Cardiac septum (tissue), 1 donor: ENCODE results near the gene C5orf22. TPM values are rescaled to one million over a fixed set of nuclear protein-coding genes. Genes with fewer than 3 reads are reported as not detected.
"Not testable (repeated sequence)": the region's sequence is repeated elsewhere in the genome, so short reads cannot be mapped to it uniquely, and the experiment has no call there.

Source experiments
- DNase-seq: peaks from one replicate; pipeline ENCODE4 v3.0.0-alpha.2; 2020; ENCODE audit warnings: low spot score
- intact Hi-C: fragments of 100-400 bp; cut with DNase I; formaldehyde crosslinking; loops from one replicate; pipeline ENCODE4 v1.14.0; 2022
- total RNA-seq: library from RNA; stranded (reverse); fragmentation: NEBNext Ultra II Directional; extraction: Animal tissue kit (Norgen Biotek cat#: 25700); gene quantifications from one replicate; pipeline ENCODE4 v1.2.1, GENCODE V29; 2021
- donor health status: DM: no; HTN: no; CAD: no.

The C5orf22 gene
- total RNA-seq, 1 donor from 2014 or later: 24.2 TPM

DNA sequence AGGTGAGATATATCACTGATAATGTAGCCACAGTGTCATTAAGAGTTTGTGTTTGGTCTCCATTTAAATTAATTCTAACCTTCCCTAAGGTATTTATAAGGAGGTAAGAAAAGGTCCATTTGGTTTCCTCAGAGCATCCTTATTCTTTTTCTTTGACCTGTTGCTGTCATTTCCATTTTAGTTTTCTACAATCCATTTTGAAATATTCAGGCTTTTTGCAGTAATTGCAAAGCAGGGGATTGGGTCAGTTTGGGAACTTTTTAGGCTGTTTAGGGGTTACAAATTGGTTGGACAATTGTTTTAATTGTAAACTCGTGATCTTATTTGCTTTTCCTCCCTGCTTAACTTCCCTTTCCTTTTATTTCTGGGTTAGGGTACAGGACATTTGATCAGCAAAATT is 64.3 kb downstream of the C5orf22 start:
- DNase-seq: no peak
- intact Hi-C loops: no loop called here

DNA sequence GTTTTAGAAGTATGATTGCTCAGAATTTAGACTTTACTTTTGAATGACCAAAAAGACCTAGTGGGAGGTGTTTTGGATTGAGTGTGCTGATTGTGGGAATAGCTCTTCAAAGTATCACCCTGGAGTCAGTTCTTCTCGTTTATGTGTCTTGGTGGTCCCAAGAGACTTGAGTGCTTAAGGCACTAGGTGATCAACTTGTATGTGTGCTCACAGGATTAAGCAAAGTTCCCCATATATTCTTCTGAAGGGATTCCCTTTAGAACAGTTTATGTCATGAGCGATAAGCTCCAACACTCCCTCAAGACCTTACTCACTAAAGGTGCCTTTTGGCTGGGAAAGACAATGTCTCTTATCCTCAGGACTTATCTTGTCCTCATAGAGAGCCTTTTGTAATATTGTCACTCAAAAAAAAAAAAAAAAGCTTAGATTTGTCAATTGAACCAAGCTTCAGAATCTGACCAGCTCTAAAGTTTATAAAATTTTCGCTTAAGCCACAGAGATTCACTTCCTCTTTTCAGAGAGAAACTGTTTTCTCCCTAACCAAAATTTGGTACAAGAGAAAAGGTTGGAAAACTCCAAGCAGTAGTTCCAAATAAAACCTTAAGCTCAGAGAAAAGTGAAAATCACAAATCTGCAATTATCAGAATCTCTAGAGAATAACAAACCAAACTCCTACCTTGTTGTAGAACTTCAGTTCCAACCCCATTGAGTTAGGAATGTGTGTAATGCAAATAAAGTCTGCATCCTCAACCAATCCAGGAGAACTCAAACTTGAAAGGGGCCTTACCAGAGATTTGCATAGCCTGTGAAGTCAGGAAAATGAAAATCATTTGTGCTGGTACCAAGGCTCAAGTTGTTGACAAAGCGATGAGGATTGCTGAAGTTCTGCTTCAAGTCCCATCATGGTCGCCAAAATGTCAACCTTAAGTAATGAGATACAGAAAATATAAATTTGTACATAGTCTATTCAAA is 66.8 kb downstream of the C5orf22 start:
- no peak for DNase-seq
- intact Hi-C loops: no loop called here

DNA sequence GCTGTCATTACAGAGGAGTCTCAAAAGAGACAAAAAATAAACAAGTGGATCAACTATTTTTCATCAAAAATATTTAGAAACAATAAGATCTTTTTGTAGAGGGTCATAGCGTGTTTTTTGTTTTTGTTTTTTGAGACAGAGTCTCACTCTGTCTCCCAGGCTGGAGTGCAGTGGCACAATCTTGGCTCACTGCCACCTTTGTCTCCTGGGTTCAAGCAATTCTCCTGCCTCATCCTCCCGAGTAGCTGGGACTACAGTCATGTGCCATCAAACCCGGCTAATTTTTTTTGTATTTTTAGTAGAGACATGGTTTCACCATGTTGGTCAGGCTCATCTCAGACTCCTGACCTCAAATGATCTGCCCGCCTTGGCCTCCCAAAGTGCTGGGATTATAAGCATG is 70.2 kb downstream of the C5orf22 start:
- intact Hi-C loops, DNase-seq: not testable (repeated sequence)

DNA sequence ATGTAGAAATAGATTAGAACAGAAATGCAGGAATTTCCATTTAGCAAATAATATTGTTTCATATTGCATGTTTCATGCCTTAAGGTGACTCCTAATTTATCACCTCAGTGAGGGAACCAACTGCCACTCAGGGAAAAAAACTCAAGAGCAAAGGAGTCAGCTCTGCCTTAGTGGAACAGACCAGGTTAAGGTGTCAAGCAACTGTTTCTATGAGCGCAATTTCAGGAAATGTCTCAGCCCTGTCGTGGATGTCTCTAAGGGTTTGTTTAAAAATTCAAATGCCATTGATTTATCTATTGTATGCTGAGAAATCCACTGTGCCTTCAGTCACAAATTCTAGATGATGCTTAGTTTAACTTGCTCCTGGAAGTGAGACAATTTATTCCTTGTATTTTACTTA is 72.1 kb downstream of the C5orf22 start:
- intact Hi-C loops: no loop called here
- DNase-seq: no peak

DNA sequence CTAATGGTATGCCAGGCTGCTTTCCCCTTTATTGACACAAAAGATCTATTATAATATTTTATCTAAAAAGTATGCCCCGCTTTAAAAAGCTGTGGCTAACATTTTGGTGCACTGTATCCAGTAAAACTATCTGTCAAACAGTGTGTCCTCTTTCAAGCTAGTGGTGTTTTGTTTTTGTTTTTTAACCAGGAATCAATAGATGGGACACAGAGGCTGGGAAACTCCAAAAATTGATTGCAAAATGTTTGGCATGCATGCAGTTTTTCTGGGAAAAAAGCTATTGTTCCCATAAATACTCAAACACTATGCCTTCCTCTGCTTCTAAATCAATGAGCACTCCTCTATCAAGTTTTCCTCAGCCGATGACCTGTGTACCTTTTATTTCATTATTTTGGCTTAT is 72.5 kb downstream of the C5orf22 start:
- DNase-seq: no peak
- intact Hi-C loops: no loop called here

Other genes with a start within 250 kb of the C5orf22 start
- gene DROSHA, start 208 bp upstream of the C5orf22 start, total RNA-seq: 34.1 TPM
- 67.1 TPM for gene PDZD2, start 106.8 kb downstream of the C5orf22 start, total RNA-seq